Ishikawa (cell line): Measurements from ENCODE around the gene SLC43A1.

ENCODE experiments used
- CEBPB ChIP-seq: IDR thresholded peaks from 2 replicates; pipeline ENCODE4 v1.6.1; 2012
- CREB1 ChIP-seq: IDR thresholded peaks from 2 replicates; pipeline ENCODE4 v1.6.1; 2012; ENCODE audit warnings: low read depth
- EGR1 ChIP-seq: IDR thresholded peaks from 2 replicates; pipeline ENCODE4 v1.6.1; 2012
- EP300 ChIP-seq: IDR thresholded peaks from 2 replicates; pipeline ENCODE4 v1.6.1; 2012; ENCODE audit warnings: borderline replicate concordance
- FOXM1 ChIP-seq: IDR thresholded peaks from 2 replicates; pipeline ENCODE4 v1.6.1; 2012; ENCODE audit warnings: low read depth, borderline replicate concordance
- MAX ChIP-seq: IDR thresholded peaks from 2 replicates; pipeline ENCODE4 v1.6.1; 2012
- NFIC ChIP-seq: IDR thresholded peaks from 2 replicates; pipeline ENCODE4 v1.6.1; 2012
- RAD21 ChIP-seq: IDR thresholded peaks from 2 replicates; pipeline ENCODE4 v1.6.1; 2012; ENCODE audit warnings: low read depth
- REST ChIP-seq: IDR thresholded peaks from 2 replicates; pipeline ENCODE4 v1.6.1; 2012; ENCODE audit warnings: low read depth, mild to moderate bottlenecking
- TAF1 ChIP-seq: IDR thresholded peaks from 2 replicates; pipeline ENCODE4 v1.6.1; 2012; ENCODE audit warnings: low read depth, mild to moderate bottlenecking
- TCF12 ChIP-seq: IDR thresholded peaks from 2 replicates; pipeline ENCODE4 v1.6.1; 2012; ENCODE audit warnings: low read depth
- TEAD4 ChIP-seq: IDR thresholded peaks from 2 replicates; pipeline ENCODE4 v1.6.1; 2012
- USF1 ChIP-seq: IDR thresholded peaks from 2 replicates; pipeline ENCODE4 v1.6.1; 2012
- YY1 ChIP-seq: IDR thresholded peaks from 2 replicates; pipeline ENCODE4 v1.6.1; 2012; ENCODE audit warnings: low read depth
- ZBTB7A ChIP-seq: IDR thresholded peaks from 2 replicates; pipeline ENCODE4 v1.6.1; 2012; ENCODE audit warnings: low read depth

Gene SLC43A1

GRCh38 chr11:57468276-57468675, 47.2 kb downstream of the SLC43A1 start:
- TF ChIP-seq ZBTB7A = no peak
- TF ChIP-seq YY1 = no peak
- TF ChIP-seq TEAD4 = no peak
- no peak for TF ChIP-seq MAX
- no peak for TF ChIP-seq FOXM1
- TF ChIP-seq TCF12 = no peak
- no peak for TF ChIP-seq CEBPB
- no peak for TF ChIP-seq EGR1
- no peak for TF ChIP-seq NFIC
- TF ChIP-seq EP300 = no peak
- no peak for TF ChIP-seq TAF1
- TF ChIP-seq USF1 = no peak
- TF ChIP-seq REST = no peak
- TF ChIP-seq RAD21 = no peak
- TF ChIP-seq CREB1 = no peak

- TF ChIP-seq TEAD4 = no peak
- no peak for TF ChIP-seq USF1
- TF ChIP-seq FOXM1 = no peak
- no peak for TF ChIP-seq YY1
- no peak for TF ChIP-seq RAD21
- no peak for TF ChIP-seq TCF12
- TF ChIP-seq NFIC = no peak
- TF ChIP-seq MAX = no peak
- TF ChIP-seq REST = no peak
- TF ChIP-seq CEBPB = no peak
- TF ChIP-seq EGR1 = no peak
- no peak for TF ChIP-seq CREB1
- no peak for TF ChIP-seq TAF1
- TF ChIP-seq ZBTB7A = no peak
- no peak for TF ChIP-seq EP300
Observed at GRCh38 chr11:57467508-57468157, 47.9 kb downstream of the SLC43A1 start.

- TF ChIP-seq USF1 = no peak
- no peak for TF ChIP-seq CREB1
- no peak for TF ChIP-seq EGR1
- TF ChIP-seq NFIC = no peak
- TF ChIP-seq EP300 = no peak
- TF ChIP-seq REST = no peak
- TF ChIP-seq TAF1 = no peak
- no peak for TF ChIP-seq CEBPB
- TF ChIP-seq MAX = no peak
- no peak for TF ChIP-seq YY1
- TF ChIP-seq TEAD4 = no peak
- no peak for TF ChIP-seq TCF12
- TF ChIP-seq ZBTB7A = no peak
- no peak for TF ChIP-seq RAD21
- no peak for TF ChIP-seq FOXM1
Observed at GRCh38 chr11:57466680-57467079, 48.8 kb downstream of the SLC43A1 start.
